ENCODE data around the gene MBLAC1.

The MBLAC1 gene

DNA sequence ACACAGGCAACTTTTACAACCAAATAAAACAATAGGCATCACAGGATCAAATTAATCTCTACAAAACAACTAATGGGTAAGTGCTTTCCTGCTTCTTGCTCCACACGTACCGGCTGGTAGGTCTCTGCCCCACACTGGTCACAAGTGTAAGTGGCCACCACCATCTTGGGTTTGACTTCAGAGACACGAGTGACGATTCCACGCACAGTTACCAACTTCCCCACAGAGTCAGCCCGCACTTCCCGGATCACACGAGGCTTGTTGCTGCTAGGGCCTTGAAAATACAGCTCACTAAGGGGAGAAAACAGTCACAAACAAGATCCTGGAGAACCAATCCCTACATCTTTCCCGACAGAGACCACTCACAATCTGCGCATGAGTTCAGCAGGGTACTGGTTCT, 27.9 kb upstream of the MBLAC1 start:
- no peak for DNase-seq

DNA sequence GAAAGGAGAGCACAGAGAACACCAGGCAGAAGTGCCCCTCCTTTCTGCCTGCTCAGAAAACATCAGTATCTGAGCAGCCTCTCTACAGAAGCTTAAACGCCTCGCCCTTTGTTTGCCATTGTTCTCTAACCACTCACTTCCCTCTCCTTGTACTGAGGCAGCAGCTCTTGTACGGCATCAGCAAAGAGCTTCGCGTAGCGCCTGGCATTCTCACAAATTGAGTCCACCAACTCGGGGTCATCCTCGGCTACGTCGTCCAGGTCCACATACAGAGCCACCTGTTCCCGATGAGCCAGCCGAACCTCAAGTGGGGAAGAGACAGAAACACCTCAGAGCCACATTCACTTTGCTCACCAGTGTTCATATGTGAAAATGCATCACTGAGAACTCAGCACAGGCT, 27.3 kb upstream of the MBLAC1 start:
- DNase-seq, result no peak

- DNase-seq, result peak; percentile 92
Measured at GRCh38 chr7:100100420-100101015, 26.2 kb upstream of the MBLAC1 start.

DNA sequence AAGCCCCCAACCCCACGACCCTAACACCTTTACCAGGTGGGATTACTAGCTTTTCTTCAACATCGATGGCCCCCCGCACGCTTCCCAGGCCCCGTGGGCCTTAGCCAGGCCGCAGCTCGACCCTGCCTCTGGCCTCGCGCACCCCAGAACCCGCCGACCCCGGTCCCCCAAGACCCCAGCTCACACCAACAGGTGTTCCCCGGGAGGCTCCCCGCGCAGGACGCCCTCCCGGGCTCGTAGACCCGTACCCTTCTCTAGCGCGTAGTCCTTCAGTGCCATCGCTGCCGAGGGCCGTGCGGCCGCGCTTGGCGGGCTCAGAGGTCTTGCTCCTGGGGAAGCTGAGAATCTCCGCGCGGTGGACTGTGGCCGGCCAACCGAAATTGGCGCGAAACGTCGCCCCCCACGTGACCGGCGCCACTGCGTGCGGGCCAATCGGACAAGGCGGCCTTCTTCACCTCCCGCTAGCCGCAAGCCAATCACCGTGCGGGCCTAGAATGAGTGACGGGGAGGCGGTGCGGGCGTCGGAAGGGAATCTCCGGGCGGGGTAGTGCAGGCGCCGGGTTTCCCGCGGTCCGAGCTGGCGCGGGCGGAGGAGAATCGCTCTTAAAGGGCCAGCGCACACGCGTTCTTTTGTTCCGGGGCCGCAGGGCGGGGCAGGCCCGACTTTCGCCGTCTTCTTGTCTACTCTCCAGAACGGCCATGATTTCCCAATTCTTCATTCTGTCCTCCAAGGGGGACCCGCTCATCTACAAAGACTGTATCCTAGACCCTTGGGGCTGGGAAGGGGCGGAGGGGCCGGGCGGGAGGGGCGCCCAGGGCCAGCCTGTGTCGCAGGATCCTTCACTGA, 25.5 kb upstream of the MBLAC1 start, which contains the start of the genes AP4M1 and MCM7:
Gene AP4M1 (plus strand): TSS at position 628 of the 847 bp plus-strand sequence. CDS start 72 bp downstream, at position 700.
Gene MCM7 (minus strand): TSS at position 382 of the 847 bp plus-strand sequence. CDS start 103 bp downstream, at position 279.
- DNase-seq, result peak; percentile 99

DNA sequence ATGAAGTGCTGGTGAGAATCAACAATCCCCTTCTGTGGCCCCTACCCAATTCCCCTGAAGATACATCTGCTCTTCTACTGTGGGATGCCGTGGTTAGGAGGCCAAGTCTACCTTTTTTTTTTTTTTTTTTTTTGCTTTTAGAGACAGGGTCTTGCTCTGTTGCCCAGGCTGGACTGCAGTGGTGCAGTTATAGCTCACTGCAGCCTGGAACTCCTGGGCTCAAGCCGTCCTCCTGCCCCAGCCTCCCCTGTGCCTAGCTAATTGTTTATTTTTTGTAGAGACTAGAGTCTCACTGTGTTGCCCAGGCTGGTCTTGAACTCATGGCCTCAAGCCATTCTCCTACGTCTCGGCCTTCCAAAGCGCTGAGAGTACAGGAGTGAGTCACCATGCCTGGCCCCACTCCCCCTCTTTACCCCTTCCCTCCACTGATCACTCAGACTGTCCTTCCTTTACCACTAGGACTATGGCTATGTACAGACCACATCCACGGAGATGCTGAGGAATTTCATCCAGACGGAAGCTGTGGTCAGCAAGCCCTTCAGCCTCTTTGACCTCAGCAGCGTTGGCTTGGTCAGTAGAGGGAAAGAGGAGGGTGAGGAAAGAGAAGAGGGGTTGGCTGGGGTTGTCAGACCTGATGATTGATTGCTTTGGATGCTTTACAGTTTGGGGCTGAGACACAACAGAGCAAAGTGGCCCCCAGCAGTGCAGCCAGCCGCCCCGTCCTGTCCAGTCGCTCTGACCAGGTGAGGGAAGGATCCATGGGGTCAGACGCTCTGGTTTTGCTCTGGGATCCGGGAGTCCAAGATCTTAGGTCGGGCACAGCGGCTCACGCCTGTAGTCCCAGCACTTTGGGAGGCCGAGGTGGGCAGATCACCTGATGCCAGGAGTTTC, 23.6 kb upstream of the MBLAC1 start:
- DNase-seq, result no peak

GRCh38 chr7:100105534-100105933, 21.2 kb upstream of the MBLAC1 start:
- no peak for DNase-seq

GRCh38 chr7:100106633-100107032, 20.1 kb upstream of the MBLAC1 start:
- DNase-seq, result no peak

DNA sequence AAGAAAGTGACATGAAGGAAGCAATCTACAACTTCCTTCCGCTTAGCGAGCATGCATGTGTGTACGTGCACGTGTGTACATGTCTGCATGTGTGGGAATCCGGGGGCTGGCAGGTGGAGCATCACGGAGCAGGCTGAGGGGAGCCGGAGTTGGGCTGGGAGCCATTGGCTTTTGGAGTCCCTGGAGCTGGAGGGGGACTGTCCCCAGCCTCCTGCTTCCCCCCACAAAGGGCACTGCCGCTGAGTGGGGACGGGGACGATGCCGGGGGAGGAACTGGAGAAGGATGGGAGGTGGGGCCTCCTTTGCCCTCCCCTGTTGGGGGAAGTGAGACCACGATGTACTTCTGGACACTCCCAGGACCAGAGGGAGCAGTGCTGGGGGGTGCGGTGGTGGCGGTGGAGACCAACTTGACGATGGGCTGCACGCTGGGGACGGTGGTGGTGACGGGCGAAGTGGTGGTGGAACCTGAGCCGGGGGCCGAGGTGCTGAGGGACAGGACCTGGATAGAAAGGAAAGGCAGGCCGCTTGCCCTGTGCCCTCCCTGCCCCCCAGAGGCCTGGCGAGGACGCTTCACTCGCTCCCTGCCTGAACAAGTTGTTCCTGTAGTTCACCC, 19.5 kb upstream of the MBLAC1 start:
- DNase-seq, result no peak

GRCh38 chr7:100107890-100108289, 18.9 kb upstream of the MBLAC1 start:
- no peak for DNase-seq

- DNase-seq, result no peak
Measured at GRCh38 chr7:100109521-100110163, 17.1 kb upstream of the MBLAC1 start.

GRCh38 chr7:100111156-100111555, 15.6 kb upstream of the MBLAC1 start:
- no peak for DNase-seq

- DNase-seq, result no peak
Measured at GRCh38 chr7:100111914-100112313, 14.9 kb upstream of the MBLAC1 start.

- DNase-seq, result no peak
Measured at GRCh38 chr7:100115026-100115425, 11.7 kb upstream of the MBLAC1 start.

- no peak for DNase-seq
Measured at GRCh38 chr7:100118388-100119071, 8.2 kb upstream of the MBLAC1 start.

GRCh38 chr7:100119072-100119969, 7.4 kb upstream of the MBLAC1 start, which contains the start of the genes CNPY4 and TAF6:
TSS of gene CNPY4 (plus strand) at chr7:100119634. CDS start at chr7:100119745, 111 bp downstream.
TSS of gene TAF6 (minus strand) at chr7:100119358. CDS start at chr7:100114209, 5,149 bp downstream.
- peak; percentile 91 for DNase-seq

DNA sequence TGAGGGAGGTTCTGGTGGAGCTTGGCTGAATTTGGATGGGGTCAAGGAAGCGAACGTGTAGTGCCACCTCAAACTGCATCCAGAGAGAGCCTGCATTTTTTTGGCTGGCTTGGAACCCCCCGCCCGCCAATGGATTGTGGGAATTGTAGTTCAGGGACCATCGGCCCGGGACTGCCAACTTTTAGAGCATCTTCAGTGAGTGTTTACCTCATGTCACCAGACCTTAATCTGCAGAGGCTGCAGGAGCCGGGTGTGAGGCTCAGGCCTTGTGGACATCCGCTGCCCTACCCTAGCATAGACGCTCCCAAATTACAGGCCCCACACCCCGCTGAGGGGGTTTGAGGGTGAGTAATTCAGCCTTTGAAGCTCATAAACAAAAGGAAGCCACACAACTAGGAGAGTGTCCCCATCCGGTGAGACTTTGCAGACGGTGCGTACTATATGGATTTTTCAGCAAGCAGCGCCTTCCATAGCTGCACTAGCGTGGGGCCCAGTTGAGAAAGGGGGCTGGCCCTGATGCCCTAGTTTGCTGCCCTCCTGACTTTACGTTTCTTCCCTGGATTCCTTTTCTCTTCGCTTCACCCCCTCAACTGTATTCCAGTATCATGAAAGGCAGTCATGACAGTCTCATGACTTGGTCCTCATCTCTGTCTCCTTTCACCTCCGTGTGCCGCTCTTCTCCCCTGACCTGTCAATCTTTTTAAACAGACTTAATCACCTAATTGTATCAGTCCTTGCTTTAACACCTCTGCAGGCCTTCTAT, 6.6 kb upstream of the MBLAC1 start:
- no peak for DNase-seq

- no peak for DNase-seq
Measured at GRCh38 chr7:100120733-100121036, 6.1 kb upstream of the MBLAC1 start.

- peak; percentile 98 for DNase-seq
Measured at GRCh38 chr7:100122067-100122466, 4.7 kb upstream of the MBLAC1 start.

DNA sequence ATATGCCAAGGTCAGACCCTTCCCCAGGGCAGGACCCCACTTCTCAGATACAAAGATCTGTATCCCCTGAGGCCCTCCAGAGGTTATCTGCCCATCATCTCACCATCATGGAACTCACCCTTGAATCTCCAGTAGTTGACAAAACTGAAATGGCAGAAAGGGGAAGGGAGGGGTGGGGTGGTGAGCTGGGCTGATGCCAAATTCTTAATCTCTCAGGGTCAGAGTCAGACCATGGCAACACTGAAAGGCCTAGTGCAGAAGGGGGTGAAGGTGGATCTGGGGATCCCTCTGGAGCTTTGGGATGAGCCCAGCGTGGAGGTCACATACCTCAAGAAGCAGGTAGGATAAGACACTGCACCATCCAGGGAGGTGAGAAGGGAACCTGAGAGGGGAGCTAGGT, 4.2 kb upstream of the MBLAC1 start:
- no peak for DNase-seq

Measured in DMS153 (cell line).